ENCODE measurements around the gene LCLAT1. TPM values are rescaled to one million over a fixed set of nuclear protein-coding genes. Genes with fewer than 3 reads are reported as not detected.

Gene LCLAT1
- total and polyA plus RNA-seq, 2 of the 4 experiments (the other 2 are of a cell fraction): 7.5 to 11.5 TPM

GRCh38 chr2:30450025-30450424 lies 3.0 kb downstream of the LCLAT1 start:
- no peak overlapping the region for H3K56ac ChIP-seq (ENCODE audit: extremely low read depth, insufficient read depth, low read length)

More at GRCh38 chr2:30450025-30450424, 3.0 kb downstream of the LCLAT1 start:
- TF ChIP-seq MAZ (IDR thresholded peaks at IDR 0.05; ENCODE audit: borderline replicate concordance, low read depth, low read length): no peak
- no peak for TF ChIP-seq MXI1 (IDR thresholded peaks at IDR 0.05; ENCODE audit: borderline replicate concordance, low read depth, low read length)
- no peak for TF ChIP-seq POLR2A (IDR thresholded peaks at IDR 0.05; ENCODE audit: low read depth, low read length)
- TF ChIP-seq USF2 (IDR thresholded peaks at IDR 0.05; ENCODE audit: low read depth, low read length): no peak
- TF ChIP-seq CEBPB (IDR thresholded peaks at IDR 0.05; ENCODE audit: low read depth, low read length): no peak
- TF ChIP-seq RCOR1 (IDR thresholded peaks at IDR 0.05; ENCODE audit: insufficient replicate concordance, low read length): no peak
- no peak for TF ChIP-seq FOS (IDR thresholded peaks at IDR 0.05; ENCODE audit: low read depth, low read length)
- TF ChIP-seq SMC3 (IDR thresholded peaks at IDR 0.05; ENCODE audit: low read depth, low read length): no peak
- no peak for TF ChIP-seq RAD21 (IDR thresholded peaks at IDR 0.05; ENCODE audit: low read length)
- TF ChIP-seq CTCF (conservative IDR thresholded peaks at IDR 0.05; ENCODE audit: low read depth, low read length): no peak
- TF ChIP-seq CHD1 (IDR thresholded peaks at IDR 0.05; ENCODE audit: low read depth, low read length): no peak
- no peak for TF ChIP-seq ELK1 (IDR thresholded peaks at IDR 0.05; ENCODE audit: borderline replicate concordance, low read depth, low read length)
- TF ChIP-seq BHLHE40 (IDR thresholded peaks at IDR 0.05; ENCODE audit: low read depth, low read length): no peak
- no peak for TF ChIP-seq NFE2L2 (IDR thresholded peaks at IDR 0.05; ENCODE audit: low read depth, low read length)
- TF ChIP-seq RFX5 (IDR thresholded peaks at IDR 0.05; ENCODE audit: low read depth, low read length): no peak
- Histone ChIP-seq H3K27me3 (ENCODE audit: control insufficient read depth, insufficient read depth, low read length) (no peaks in the 10 kb centered on the region), H4K8ac (ENCODE audit: low read depth in 2 of 2, low read length in 2 of 2) (peak overlapping the region in 1 of 2 experiments; percentile 27; a peak in 1 of 4 replicates), H3K18ac (ENCODE audit: low read depth, low read length) (no peak overlapping the region), H3K4me2 (ENCODE audit: low read depth, low read length) (no peak overlapping the region), H2BK5ac (ENCODE audit: low read depth, low read length, poor library complexity, severe bottlenecking) (peak overlapping the region; percentile 29), H2AK5ac (ENCODE audit: low read depth, low read length) (peak overlapping the region; percentile 64; the same call in 1 of the 2 replicates), H3K14ac (replicated peaks; ENCODE audit: low read depth, low read length) (no peak overlapping the region), H2AFZ (replicated peaks; ENCODE audit: low read length, poor library complexity) (no peak overlapping the region), H2BK20ac (ENCODE audit: low read depth, low read length) (peak overlapping the region; percentile 33; the same call in 1 of the 2 replicates), H3K79me1 (ENCODE audit: low read depth in 1 of 2, low read length in 2 of 2) (peaks cover 37 to 66% of the 10 kb centered on the region in 2 experiments), H3K27ac (ENCODE audit: insufficient read depth, low read length) (0 out of 2 replicates have a peak overlapping the region, but pooled peaks have one; percentile 20), H3K9me3 (ENCODE audit: control insufficient read depth, insufficient read depth, low read length) (no peaks in the 10 kb centered on the region), H3K4me3 (ENCODE audit: insufficient read depth, low read depth, low read length) (no peak overlapping the region), H3K9ac (ENCODE audit: low read depth, low read length) (no peak overlapping the region), H4K20me1 (ENCODE audit: insufficient read depth, low read length) (no peaks in the 10 kb centered on the region; the same call in 1 of the 2 replicates), H2AK9ac (replicated peaks; ENCODE audit: low read depth, low read length, poor library complexity) (no peak overlapping the region), H3K4ac (ENCODE audit: low read depth, low read length) (peak overlapping the region; percentile 46; the same call in 1 of the 2 replicates), H2BK120ac (ENCODE audit: low read depth, low read length) (0 out of 2 replicates have a peak overlapping the region, but pooled peaks have one; percentile 34), H2BK15ac (ENCODE audit: low read depth, low read length) (no peak overlapping the region), H4K5ac (ENCODE audit: low read depth, low read length) (peak overlapping the region; percentile 77; the same call in 1 of the 2 replicates), H3K4me1 (ENCODE audit: control insufficient read depth, insufficient read depth, low read length) (peaks cover 15% of the 10 kb centered on the region), H3K9me1 (ENCODE audit: insufficient read depth, low read length) (peaks cover 7% of the 10 kb centered on the region), H3K36me3 (ENCODE audit: control insufficient read depth, insufficient read depth, low read length) (no peaks in the 10 kb centered on the region; the same call in 1 of the 2 replicates), H3K23ac (ENCODE audit: low read depth, low read length) (peak overlapping the region; percentile 71; the same call in 1 of the 2 replicates), H4K91ac (ENCODE audit: insufficient read depth, low read depth, low read length) (peak overlapping the region; percentile 31; the same call in 1 of the 2 replicates)
- DNase-seq (no peak), ATAC-seq (ENCODE audit: low read depth) (no peak)
- no TSS peak for BruUV-seq (replicated peaks)
- dilution Hi-C loops (cut with HindIII; ENCODE audit: low sequenced_read_pairs, unreplicated experiment) (no loop called here), in situ Hi-C loops (cut with MboI; ENCODE audit: low sequenced_read_pairs) (no loop called here), intact Hi-C loops (cut with micrococcal nuclease) (no loop called here)
- CTCF ChIA-PET: no interaction called here
- WGBS, 2 experiments (ENCODE audit: extremely low coverage in 2 of 2, insufficient read length in 1 of 2): no CpG with 5 or more reads among the region's 1 CpG
- POLR2A ChIA-PET (ENCODE audit: unreplicated experiment): no interaction called here
